Measurements from ENCODE around the gene FBXW2. TPM values are rescaled to one million over a fixed set of nuclear protein-coding genes. Genes with fewer than 3 reads are reported as not detected.

FBXW2 gene
- total and polyA plus RNA-seq, 10 donors, result 8.7 to 121 (median 90.1) TPM

GRCh38 chr9:120777229-120777628 lies 16.0 kb downstream of the FBXW2 start:
- intact Hi-C loops (cut with DNase I; ENCODE audit: low total_unique reads), result no loop called here
- no peak for DNase-seq
- Histone ChIP-seq H3K9me3 (no peaks in the 10 kb centered on the region), H3K27me3 (replicated peaks in 1 of 7) (no peaks in the 10 kb centered on the region), H3K27ac (no peak overlapping the region), H3K4me1 (peaks cover 0 to 36% (median 7%) of the 10 kb centered on the region in 6 donors), H3K36me3 (peaks cover 6 to 93% (median 58%) of the 10 kb centered on the region in 6 donors), H3K4me3 (no peak overlapping the region)
- 92 to 98% (median 97%) methylated on average over 5 of the region's 5 CpGs for WGBS, 5 donors
- no peak for TF ChIP-seq POLR2AphosphoS5 (IDR thresholded peaks at IDR 0.05)
- no peak for TF ChIP-seq CTCF (IDR thresholded peaks at IDR 0.05 in 8 of 11, conservative IDR thresholded peaks at IDR 0.05 in 3 of 11)
- TF ChIP-seq POLR2A (IDR thresholded peaks at IDR 0.05), result no peak

DNA sequence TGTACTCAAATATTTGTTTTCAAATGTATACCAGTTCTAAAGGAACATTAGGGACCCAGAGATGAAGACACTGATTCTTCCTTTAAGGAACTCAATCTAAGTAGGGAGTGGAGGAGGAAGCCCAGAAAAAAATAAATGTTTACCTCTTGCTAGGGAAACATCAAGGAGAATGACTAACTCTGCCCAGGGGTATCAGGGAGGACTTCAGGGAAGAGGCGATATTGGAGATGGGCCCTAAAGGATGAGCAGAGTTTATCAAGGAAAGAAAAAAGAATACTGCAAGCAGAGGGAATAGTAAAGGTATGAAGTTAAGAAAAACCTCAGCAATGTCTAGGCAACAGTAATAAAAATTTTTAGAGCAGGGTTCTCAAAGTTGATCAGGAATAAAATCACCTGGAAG lies 16.4 kb downstream of the FBXW2 start:
- DNase-seq, result no peak
- Histone ChIP-seq H3K27me3 (replicated peaks in 1 of 7) (no peaks in the 10 kb centered on the region), H3K4me1 (peaks cover 0 to 32% (median 7%) of the 10 kb centered on the region in 6 donors), H3K9me3 (no peaks in the 10 kb centered on the region), H3K27ac (no peak overlapping the region), H3K4me3 (no peak overlapping the region), H3K36me3 (peaks cover 6 to 93% (median 63%) of the 10 kb centered on the region in 6 donors)
- intact Hi-C loops (cut with DNase I; ENCODE audit: low total_unique reads), result no loop called here
- no peak for TF ChIP-seq POLR2A (IDR thresholded peaks at IDR 0.05)
- TF ChIP-seq POLR2AphosphoS5 (IDR thresholded peaks at IDR 0.05), result no peak
- TF ChIP-seq CTCF (IDR thresholded peaks at IDR 0.05 in 8 of 11, conservative IDR thresholded peaks at IDR 0.05 in 3 of 11), result no peak
- 97 to 100% (median 98%) methylated on average over 1 of the region's 1 CpG for WGBS, 5 donors

DNA sequence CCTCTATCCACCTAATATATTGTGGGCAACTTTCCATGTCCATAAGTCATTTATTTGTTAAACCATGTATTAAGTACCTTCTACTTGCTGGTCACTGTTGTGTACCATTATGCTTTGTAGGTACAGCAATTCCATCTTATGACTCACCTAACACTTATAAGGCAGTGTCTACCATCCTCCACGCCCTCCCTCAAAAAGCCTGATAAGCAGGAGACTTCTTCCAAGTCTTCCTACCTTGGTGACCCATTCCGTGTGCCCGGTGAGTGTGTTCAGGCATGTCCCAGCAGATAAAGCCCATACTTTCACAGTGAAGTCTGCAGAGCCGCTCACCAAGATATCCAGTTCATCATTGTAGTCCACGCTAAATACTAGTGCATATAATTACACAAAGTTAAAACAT lies 17.4 kb downstream of the FBXW2 start:
- intact Hi-C loops (cut with DNase I; ENCODE audit: low total_unique reads), result no loop called here
- Histone ChIP-seq H3K36me3 (peaks cover 6 to 100% (median 72%) of the 10 kb centered on the region in 6 donors), H3K4me1 (peaks cover 0 to 28% (median 7%) of the 10 kb centered on the region in 6 donors), H3K4me3 (no peak overlapping the region), H3K27ac (no peak overlapping the region), H3K9me3 (no peaks in the 10 kb centered on the region), H3K27me3 (replicated peaks in 1 of 7) (no peaks in the 10 kb centered on the region)
- TF ChIP-seq CTCF (IDR thresholded peaks at IDR 0.05 in 8 of 11, conservative IDR thresholded peaks at IDR 0.05 in 3 of 11) (no peak), POLR2AphosphoS5 (IDR thresholded peaks at IDR 0.05) (no peak), POLR2A (IDR thresholded peaks at IDR 0.05) (no peak)
- no peak for DNase-seq
- WGBS, 5 donors, result 93 to 99% (median 98%) methylated on average over 5 of the region's 5 CpGs

GRCh38 chr9:120774719-120775118 lies 18.5 kb downstream of the FBXW2 start:
- intact Hi-C loops (cut with DNase I; ENCODE audit: low total_unique reads), result no loop called here
- 89 to 97% (median 95%) methylated on average over 4 of the region's 4 CpGs for WGBS, 5 donors
- Histone ChIP-seq H3K4me1 (peaks cover 0 to 16% (median 3%) of the 10 kb centered on the region in 6 donors), H3K9me3 (no peaks in the 10 kb centered on the region), H3K27ac (no peak overlapping the region), H3K27me3 (replicated peaks in 1 of 7) (no peaks in the 10 kb centered on the region), H3K36me3 (peaks cover 6 to 100% (median 74%) of the 10 kb centered on the region in 6 donors), H3K4me3 (no peak overlapping the region)
- TF ChIP-seq POLR2AphosphoS5 (IDR thresholded peaks at IDR 0.05) (no peak), CTCF (IDR thresholded peaks at IDR 0.05 in 8 of 11, conservative IDR thresholded peaks at IDR 0.05 in 3 of 11) (no peak), POLR2A (IDR thresholded peaks at IDR 0.05) (no peak)
- DNase-seq, result no peak
